OCI-LY3 (cell line): ENCODE results near the gene PNLIPRP2.

Experiments used
- CTCF ChIP-seq: fragments of 200-600, 300-600 bp; sonication (generic); IDR thresholded peaks from 2 replicates; pipeline ENCODE4 v1.5.1; 2014; ENCODE audit warnings: antibody characterized with exemption, low read length, low read depth
- EZH2phosphoT487 ChIP-seq: fragments of 200-600 bp; shearing (Covaris generic); IDR thresholded peaks from 2 replicates; pipeline ENCODE4 v1.6.1; 2018; ENCODE audit warnings: antibody characterized with exemption, mixed run types, low read depth

GRCh38 chr10:116606061-116606483, 14.7 kb upstream of the PNLIPRP2 start:
- TF ChIP-seq CTCF: no peak
- no peak for TF ChIP-seq EZH2phosphoT487
